AG09309 (cell line): ENCODE results near the gene MFNG.

Experiments used
- DNase-seq: peaks from one replicate; pipeline ENCODE4 v3.0.0-alpha.2; 2010; ENCODE audit warnings: low read depth
- H3K4me3 ChIP-seq: 2 replicates; pipeline ENCODE4 v1.5.1; 2011; ENCODE audit warnings: mild to moderate bottlenecking, low read depth, low read length, moderate library complexity; ENCODE audit not compliant: control insufficient read depth
- TF ChIP-seq, protein P1 (sequence below): IDR thresholded peaks from 2 replicates; pipeline ENCODE4 v1.5.1; 2011; ENCODE audit warnings: mild to moderate bottlenecking, low read depth, low read length, inconsistent platforms; ENCODE audit not compliant: insufficient read depth, control insufficient read depth; ENCODE audit errors: missing control alignments

Gene MFNG

DNA sequence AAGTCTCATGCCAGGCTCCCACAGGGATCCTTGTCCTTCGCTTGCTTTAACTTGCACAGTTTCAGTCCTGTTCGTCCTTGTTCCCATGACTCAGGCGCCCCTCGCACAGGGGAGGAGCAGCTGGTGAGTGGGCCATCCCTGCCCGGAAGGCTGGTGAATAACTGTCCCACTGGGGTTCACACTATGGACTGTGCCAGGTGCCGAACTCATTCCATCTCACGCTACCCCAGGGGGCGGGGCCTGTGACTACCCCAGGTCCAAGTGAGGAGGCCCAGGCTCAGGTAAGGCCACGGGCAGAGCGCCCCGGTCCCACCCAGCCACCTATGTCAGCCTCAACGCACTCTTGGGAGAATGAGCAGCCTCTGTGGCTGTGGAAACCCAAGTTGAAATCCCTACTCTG lies 40.2 kb upstream of the MFNG start:
- TF ChIP-seq, protein P1, sequence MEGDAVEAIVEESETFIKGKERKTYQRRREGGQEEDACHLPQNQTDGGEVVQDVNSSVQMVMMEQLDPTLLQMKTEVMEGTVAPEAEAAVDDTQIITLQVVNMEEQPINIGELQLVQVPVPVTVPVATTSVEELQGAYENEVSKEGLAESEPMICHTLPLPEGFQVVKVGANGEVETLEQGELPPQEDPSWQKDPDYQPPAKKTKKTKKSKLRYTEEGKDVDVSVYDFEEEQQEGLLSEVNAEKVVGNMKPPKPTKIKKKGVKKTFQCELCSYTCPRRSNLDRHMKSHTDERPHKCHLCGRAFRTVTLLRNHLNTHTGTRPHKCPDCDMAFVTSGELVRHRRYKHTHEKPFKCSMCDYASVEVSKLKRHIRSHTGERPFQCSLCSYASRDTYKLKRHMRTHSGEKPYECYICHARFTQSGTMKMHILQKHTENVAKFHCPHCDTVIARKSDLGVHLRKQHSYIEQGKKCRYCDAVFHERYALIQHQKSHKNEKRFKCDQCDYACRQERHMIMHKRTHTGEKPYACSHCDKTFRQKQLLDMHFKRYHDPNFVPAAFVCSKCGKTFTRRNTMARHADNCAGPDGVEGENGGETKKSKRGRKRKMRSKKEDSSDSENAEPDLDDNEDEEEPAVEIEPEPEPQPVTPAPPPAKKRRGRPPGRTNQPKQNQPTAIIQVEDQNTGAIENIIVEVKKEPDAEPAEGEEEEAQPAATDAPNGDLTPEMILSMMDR, result no peak
- no peak for DNase-seq
- H3K4me3 ChIP-seq, result no peak overlapping the region

DNA sequence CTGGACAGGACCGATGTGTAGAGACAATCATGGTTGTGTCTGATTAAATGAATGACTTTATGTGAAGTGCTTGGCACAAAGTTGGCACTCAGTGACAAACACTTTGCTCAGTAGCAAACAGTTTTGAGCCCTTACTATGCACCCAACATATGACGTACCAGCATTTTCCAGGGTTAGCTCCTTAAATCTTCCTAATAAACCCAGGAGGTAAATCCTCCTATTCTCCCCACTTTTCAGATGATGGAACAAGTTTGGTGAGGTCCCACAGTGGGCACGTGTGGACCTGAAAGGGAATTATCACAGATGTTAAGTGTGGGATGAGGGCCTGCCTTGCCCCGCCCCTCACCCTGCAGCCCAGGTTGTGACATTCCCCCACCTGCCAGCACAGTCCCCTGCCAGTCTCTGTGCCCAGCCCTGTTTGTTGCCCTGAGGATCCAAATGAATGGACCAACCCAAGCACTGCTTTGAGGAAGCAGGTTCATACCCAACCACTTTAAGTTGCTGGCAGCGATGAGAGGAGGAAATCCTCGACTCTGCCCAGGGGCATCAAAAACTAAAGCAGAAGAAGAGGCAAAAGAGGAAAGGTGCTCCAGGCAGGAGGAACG lies 39.7 kb upstream of the MFNG start:
- DNase-seq, result no peak
- TF ChIP-seq, protein P1, result no peak
- no peak overlapping the region for H3K4me3 ChIP-seq

DNA sequence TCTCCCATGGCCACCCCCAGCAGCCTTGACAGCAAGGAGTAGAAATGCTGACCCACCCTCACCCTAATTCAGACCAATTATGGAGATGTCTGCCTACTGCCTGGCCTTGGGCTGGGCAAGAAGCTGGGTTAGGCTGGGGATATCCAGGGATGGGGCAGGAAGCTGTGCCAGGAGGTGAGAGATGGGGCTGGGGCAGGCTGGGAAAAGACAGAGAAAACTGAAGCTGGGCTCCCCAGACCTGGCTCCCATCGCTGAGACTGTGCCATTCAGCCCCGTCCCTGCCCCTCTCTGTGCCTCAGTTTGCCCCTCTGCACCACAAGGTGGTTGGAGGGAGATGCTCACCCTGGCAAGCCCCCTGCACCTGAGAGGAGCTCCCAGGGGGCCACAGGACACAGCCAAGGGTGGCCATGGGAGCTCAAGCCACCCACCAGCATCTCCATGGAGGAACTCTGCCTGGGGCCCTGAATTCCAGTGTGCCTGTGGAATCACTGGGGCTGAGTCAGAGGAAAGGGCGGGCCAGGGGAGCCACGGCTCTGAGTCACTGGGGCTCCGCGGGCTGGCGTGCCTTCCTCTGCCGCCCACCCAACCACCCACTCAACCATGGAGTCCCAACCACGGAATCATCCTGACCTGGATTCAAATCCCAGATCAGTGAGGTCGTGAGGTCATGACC lies 39.0 kb upstream of the MFNG start:
- no peak overlapping the region for H3K4me3 ChIP-seq
- TF ChIP-seq, protein P1, result no peak
- DNase-seq, result no peak

- TF ChIP-seq, protein P1, result no peak
- DNase-seq, result no peak
- no peak overlapping the region for H3K4me3 ChIP-seq
Measured at GRCh38 chr22:37522482-37522881, 36.3 kb upstream of the MFNG start.

GRCh38 chr22:37521236-37521739 lies 35.1 kb upstream of the MFNG start:
- H3K4me3 ChIP-seq, result no peak overlapping the region
- TF ChIP-seq, protein P1, result no peak
- DNase-seq, result no peak

- H3K4me3 ChIP-seq, result no peak overlapping the region
- TF ChIP-seq, protein P1, result no peak
Measured at GRCh38 chr22:37520776-37521191, 34.6 kb upstream of the MFNG start.

More at GRCh38 chr22:37520776-37521191, 34.6 kb upstream of the MFNG start:
- no peak for DNase-seq
